ENCODE results near the gene APLNR.

APLNR gene

DNA sequence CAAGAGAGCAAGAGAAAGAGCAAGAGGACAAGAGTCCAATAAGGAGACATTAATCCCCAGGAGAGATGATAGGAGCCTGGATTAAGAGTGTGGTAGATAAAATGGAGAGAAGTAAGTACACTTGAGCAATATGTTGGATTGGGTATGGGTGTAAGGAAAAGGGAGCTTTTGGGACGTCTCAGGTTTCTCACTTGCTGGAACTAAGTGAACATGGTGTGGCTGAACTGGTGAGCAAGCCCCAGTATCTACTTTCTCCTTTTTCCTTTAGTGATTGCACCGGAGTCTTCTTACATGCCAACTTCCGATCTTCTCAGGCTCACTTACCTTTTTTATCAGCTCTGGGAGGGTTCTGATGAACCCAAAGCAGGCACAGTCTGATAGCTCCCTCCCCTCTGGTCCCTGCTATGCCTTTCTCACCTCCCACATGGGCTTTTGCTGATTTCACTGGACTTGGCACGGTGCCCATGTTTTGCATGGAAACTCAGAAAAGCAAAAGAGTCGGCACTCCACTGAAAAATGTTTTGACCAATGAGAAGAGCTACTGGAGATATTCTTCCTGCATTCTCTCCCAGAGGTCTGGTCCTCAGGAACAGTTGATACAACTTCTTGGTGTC is 14.5 kb upstream of the APLNR start:
- no peak for DNase-seq (ENCODE audit: low read depth in 2 of 2)

DNA sequence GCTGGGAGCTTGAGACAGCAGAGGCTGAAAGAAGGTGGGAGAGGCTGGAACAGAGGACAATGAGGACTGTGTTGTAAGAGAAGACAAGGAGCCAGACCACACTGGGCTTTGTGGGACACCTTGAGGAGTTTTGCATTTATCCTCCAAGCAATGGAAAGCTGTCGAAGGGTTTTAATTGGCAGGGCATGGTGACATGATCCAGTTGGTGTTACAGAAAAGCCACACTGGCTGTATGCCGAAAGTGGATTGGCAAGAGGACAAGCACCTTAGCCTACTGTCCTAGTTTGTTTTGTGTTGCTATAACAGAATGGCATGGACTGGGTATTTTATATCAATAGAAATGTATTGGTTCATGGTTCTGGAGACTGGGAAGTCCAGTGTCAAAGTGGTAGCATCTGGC is 14.0 kb upstream of the APLNR start:
- no peak for DNase-seq (ENCODE audit: low read depth in 2 of 2)

DNA sequence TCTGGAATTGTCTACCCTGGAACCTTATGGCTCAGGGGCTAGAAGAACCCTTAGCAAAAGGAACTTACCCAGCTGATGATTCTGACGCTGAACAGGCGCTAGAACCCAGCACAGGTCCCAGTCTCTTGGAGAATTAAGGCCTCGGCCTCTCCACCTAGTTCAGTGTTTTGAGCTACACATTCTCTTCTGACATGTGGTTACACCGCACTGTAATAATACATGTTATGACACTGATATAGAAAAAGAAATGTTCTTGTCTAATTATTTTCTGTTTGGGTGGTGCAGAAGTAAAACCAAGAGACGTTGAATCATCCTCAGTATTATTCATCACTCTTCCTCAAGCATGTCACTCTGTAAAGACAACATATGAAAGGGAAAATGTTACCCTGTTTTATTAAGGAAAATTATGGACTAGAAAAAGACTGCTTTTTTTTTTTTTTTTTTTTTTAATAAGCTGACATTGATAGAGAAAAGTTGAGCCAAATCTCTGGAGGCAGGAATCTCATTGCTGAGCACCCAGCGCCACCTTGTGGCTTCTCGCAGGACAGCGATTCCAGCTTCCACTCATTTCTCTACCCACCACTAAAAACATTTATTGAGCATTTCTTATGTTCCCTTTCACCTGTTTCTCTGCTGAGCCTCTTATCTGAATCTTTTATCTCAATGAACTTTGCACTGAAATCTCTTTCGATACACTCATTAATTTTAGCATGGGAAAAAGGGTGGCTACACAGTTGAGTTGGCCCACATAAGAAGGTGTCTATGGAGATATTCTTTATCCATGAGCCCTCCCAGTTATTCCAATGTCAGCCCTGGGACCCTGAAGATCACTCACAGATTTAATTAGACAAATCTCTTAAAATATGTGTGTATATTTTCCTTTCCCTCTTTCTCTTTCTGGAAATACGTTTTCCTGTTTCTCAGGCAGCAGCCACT is 12.6 kb upstream of the APLNR start:
- DNase-seq (ENCODE audit: low read depth in 2 of 2): peak; percentile 18 to 47

DNA sequence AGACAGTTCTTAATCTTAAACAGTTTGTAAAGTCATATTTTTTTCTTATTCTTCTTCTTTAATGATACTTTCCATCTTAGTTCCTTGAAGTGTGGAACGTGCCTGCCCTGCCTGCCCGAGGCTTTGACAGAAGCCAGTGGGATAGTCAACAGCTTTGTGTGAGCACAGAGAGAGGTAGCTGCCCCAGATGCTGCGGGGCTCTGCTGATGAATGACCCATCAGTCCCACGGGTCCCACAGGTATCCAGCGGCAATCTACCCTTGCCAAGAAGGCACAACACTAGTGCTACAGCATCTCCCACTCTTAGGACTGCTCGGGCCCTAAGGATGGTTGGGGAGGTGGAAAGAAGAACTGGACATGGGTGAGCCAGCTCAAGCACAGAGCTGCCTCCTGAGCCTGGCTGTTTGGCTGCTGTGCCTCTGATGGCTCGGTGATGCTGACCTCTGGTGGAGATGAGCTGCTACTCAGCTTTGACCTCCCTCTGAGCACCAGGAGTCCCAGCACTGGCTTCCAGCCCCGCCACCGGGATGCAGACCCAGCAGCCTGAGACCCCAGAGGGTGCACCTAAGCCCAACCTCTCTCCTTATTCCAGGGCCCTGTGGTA is 11.8 kb upstream of the APLNR start:
- no peak for DNase-seq (ENCODE audit: low read depth in 2 of 2)

DNA sequence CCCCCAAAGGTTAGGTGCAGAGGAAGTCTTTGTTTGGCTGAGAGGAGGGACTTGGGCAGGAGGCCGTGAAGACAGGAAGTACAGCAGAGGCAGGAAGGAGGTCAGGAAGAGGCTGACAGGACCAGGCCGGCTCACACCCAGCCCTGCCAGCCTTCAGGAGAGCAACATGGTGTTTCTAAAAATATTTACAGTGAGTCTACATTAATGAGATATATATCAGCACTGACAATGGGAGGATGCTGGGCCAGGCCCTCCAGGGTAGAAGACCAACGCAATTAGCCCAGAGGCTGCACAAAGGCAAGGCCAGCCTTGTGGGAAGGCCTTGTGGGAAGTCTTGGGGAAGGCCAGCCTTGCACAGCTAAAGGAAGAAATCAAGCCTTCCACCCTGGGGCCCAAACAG is 7.9 kb upstream of the APLNR start:
- no peak for DNase-seq (ENCODE audit: low read depth in 2 of 2)

DNA sequence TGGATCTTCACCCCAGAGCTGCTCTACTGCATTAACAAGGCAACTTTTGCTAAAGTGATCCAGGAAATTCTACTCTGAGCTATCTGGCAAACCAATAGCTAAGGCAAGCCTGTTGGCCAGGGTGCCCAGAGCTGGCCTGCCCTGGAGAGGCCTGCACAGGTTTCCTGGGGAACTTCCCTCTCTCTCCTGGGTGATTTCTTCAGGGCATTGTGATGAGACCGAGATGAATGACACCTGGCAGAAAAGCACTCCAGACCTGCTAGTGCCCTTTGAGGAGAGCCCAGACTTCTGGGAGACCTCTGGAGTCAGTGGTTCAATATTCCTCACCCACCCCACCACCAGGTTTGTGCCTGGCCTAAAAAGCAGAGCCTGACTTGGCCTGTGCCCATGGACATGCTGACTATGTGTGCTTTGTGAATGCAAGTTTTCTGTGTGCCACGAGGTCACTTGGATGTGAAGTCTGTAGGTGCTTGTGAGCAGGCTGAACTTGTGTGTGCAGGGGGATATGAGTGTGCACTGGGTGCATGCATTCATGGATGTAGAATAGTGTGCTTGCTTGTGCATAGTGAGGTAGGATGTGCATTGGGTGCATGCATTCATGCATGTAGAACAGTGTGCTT is 4.4 kb upstream of the APLNR start:
- DNase-seq (ENCODE audit: low read depth in 2 of 2): no peak

DNA sequence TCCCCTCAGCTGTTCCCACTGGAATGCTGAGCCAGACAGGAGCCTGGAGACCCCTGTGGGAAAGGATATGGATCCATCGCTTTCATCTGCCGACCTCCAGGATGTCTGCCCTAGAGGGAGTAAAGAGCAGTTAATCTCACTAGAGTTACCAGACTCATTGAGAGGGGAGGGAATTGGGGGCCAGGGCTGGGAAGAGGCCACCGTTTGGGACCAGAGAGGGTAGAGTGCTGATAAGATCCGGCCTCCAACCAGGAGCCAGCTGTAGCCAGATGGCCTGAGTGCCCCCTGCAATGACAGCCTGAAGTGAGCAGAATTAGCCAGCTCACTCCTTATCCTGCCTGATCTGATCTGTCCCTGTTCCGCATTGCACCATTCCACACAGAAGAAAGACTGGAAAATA is 3.7 kb upstream of the APLNR start:
- no peak for DNase-seq (ENCODE audit: low read depth in 2 of 2)

DNA sequence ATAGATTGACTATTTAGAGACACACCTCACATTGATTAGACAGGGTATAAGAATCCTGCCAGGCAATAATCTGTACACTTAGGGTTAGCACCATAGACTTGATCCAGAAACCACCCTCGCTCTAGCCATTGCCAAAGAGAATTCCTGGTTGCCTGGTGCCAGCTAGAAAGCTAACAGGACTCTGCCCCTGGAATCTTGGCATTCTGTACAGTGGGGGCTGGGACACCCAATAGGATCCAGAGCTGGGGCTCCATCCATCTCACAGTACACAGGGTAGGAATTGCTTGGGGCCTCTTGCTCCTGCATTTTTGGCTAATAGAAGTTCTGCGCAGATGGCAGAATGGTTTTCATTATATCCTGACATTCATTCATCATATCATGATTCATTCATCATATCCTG is 3.0 kb upstream of the APLNR start:
- DNase-seq (ENCODE audit: low read depth in 2 of 2): no peak

DNA sequence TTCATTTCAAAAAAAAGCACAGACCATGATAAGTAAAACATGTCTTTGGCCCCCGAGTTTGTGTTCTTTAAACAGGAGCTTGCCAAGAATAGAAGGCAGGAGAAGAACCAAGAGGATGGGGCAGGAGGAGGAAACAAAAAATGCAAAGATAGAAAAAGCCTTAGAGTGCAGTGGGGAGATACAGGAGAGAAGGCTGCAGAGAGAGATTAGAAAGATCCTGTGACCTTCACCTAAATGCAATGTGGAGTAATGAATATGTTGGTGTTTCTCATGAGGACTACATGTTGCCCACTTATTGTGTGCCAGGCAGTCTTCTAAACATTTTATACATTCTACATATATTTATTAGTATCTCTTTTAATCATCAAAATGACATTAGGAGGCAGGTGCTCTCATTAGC is 2.3 kb upstream of the APLNR start:
- no peak for DNase-seq (ENCODE audit: low read depth in 2 of 2)

DNA sequence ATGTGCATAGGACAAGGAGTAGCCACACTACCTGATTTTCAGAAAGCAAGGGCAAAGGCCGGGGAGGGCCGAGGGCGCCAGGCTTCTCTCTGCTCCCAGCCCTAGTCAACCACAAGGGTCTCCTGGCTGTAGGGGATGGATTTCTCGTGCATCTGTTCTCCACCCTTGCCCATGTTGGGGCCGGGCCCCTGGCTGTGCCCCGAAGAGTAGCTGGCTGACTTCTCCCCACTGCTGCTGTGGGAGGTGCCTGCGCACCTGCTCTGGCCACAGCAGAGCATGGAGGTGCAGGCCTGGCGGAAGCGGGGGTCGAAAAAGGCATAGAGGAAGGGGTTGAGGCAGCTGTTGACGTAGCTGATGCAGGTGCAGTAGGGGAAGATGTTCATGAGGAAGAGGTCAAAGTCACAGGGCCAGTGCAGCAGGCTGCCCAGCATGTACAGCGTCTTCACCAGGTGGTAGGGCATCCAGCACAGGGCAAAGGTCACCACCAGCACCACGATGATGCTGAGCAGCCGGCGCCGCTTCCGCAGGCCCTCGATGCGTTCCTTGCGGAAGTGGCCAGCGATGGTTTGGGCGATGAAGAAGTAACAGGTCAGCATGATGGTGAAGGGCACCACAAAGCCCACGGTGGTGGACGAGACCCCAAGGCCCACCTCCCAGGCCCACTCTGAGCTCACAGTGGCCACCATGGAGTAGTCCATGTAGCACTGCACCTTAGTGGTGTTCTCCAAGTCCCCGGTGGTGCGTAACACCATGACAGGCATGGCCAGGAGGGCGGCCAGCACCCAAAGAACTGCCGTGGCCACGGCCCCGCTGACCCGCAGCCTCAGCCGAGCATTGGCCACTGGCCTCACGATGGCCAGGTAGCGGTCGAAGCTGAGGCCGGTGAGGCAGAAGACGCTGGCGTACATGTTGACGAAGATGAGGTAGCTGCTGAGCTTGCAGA is 1.0 kb downstream of the APLNR start:
- DNase-seq (ENCODE audit: low read depth in 2 of 2): no peak

DNA sequence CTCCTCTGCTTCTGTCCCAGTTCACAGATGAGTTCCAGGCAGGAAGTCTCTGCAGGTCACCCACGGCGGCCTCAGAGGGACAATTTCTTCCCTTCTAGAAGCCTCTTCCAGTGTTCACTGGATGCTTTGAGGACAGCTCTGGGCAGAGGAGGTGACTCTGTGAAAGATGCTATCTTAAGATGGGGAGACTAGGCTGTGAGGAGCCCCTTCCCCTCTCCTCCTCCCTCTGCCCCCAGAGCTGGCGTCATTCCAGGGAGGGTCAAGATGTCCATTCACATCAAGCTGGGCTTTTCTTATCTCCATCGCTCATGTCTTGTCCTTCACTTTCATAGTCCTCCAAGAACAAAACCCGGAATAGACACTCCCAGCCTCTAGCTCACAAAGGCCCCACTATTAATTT is 3.3 kb downstream of the APLNR start:
- no peak for DNase-seq (ENCODE audit: low read depth in 2 of 2)

DNA sequence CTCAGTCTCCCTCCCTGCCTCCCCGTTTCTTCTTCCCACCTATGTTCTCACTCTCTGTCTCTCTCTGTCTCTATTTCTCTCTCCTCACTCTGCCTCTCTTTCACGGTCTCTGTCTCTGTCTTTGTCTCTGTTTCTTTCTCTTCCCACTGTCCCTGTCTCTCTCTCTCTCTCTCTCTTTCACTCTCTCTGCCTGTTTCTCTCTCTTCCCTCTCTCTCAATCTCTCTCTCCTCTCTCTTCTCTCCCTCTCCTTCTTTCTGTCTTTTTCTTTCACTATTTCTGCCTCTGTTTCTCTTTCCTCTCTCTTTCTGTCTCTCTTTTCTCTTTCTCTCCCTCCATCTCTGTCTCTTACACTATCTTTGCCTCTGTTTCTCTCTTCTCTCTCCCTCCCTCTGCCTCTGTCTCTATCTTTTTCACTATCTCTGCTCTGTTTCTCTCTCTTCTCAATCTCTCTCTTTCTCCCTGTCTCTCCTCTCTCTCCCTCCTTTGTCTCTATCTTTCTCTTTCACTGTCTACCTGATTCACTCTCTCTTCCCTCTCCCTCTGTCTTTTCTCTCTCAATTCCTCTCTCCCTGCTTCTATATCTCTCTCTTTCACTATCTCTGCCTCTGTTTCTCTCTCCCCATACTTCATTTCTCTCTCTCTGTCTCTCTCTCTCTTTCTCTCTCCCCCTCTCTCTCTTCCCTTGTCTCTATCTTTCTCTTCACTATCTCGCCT is 5.4 kb downstream of the APLNR start:
- no peak for DNase-seq (ENCODE audit: low read depth in 2 of 2)

DNA sequence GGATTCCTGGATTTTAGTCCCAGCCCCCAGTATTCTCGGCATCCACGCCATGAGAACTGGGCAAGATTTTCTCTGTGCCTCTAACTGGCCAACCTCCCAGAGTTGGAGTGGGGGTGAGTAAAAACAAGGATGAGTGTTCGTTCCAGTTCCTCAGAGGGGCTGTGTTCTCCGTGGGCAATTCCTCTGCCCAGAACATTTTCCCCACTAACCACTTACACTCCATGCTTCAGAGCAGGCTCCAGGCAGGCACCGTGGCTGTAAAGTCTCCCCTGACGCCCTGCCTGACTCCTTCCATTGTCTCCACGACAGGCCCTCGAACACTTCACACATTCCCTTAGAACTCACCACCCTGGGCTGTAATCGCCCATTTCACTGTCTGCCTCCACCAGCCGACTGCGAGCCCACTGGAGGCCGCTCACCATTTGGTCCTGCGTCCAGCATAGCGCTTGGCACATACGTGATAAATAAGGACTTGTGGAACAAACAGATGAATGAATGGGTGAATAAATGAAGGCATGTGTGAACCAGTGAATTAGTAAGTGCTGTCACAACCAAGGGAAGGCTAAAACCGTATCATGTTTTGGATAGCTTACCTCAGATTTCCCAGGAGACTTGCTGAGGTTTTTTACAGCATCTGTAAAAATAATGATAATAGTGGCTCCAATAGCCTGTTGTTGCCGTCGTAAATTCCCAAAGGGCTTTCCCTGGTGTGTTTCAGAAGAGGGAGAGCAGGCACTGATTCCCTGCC is 6.1 kb downstream of the APLNR start:
- DNase-seq (ENCODE audit: low read depth in 2 of 2): no peak

DNA sequence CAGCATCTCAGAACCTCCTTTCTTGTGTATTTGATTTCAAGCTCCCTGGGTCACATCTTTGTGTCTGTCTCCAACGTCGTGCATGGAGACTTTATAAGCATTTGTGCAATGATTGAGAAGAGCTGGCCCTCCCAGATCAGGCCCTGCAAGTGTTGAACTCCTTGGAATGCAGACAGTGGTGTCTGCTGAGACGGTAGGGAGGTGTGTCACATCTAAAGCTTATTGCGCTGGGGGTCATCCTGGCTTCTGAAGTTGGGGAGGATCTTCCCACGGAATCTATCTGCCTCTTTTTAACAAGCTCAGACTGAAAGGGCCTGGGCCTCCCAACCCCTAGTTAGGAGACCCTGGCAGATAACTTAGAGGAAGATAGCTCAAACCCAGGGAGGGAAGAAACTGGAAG is 6.7 kb downstream of the APLNR start:
- DNase-seq (ENCODE audit: low read depth in 2 of 2): no peak

DNA sequence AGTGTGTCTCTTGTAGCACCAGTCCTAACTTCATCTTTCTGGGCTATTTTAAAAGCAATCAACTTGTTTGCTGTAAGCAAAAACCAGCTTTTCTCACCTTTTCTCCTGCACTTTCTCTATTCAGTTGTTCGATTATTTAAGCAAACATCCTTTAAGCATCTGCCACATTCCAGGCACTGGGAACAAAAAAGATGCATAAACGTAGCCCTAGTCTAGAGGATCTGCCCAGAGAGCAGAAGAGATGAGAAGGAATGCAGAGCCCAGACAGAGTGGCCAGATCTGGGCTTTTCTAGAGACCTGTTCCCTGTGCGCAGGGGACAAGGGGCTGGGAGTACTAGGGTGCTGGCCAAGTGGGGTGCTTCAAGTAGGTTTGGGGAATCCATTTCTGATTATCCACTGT is 8.4 kb downstream of the APLNR start:
- no peak for DNase-seq (ENCODE audit: low read depth in 2 of 2)

DNA sequence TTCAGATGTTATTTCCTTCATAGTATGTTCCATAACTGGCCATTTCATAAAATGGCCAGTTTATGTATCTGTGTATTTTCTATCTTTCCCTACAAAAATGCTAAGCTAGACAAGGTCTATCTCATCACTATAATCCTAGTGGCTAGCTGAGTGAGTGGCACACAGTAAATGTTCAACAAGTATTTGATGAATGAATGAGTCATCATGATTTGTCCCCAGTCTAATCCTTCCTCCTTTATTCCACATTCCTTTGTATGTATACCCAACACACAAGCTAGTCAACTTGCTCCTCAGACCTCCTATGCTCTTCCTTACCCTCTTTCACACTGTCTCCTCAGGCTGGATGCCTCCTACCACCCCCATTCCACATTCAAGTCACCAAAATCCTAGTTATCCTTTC is 12.5 kb downstream of the APLNR start:
- no peak for DNase-seq (ENCODE audit: low read depth in 2 of 2)

DNA sequence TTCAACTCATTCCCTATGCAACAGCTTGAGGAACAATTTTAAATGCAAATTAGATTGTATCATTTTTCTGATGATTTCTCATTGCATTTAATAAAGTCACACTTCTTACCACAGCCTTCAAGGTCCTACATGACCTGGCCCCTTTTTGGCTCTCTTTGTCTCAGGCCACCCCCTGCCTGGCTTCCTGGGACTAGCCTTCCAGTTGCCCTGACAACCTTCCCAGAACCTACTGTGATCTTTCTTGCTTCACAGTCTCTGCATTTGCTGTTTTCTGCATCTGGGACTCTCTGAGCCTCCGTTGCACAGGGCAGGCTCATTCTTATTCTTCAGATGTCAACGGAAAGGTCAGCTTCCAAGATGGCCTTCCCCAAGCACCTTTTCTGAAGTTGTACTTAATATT is 12.9 kb downstream of the APLNR start:
- DNase-seq (ENCODE audit: low read depth in 2 of 2): no peak

DNA sequence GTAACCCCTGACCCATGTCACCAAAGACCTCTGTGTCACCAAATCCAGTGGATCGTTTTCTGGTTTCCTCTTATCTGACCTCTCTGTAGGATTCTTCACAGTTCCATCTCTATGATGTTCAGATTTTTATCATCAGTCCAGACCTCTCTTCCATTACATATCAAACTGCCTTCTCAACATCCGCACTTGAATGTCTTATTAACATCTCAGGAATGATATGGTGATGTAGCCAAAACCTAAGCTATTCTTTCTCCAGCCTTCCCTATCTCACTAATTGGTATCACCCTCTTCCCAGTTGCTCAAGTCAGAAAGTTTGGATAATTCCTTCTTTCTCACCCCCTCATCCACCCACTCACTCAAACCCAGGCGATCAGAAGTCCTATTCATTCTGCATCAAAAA is 13.4 kb downstream of the APLNR start:
- DNase-seq (ENCODE audit: low read depth in 2 of 2): no peak

DNA sequence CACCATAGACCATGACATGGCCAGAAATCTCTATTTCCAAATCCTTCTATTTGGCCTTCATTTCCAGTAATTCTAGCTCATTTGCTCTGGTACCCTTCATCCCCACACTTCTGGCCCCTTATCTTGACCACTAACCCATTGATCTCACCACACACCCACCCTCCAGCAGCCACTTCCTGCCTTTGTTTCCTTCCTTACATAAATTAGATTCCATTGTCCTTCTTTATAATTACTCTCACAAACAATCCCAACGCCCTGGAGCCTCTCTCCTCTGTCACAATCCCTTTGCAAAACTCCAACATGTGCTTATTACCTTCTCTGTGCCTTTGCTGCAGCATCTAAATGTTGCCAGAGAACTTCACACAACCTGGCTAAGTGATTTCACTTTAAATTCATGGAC is 14.8 kb downstream of the APLNR start:
- no peak for DNase-seq (ENCODE audit: low read depth in 2 of 2)

DNA sequence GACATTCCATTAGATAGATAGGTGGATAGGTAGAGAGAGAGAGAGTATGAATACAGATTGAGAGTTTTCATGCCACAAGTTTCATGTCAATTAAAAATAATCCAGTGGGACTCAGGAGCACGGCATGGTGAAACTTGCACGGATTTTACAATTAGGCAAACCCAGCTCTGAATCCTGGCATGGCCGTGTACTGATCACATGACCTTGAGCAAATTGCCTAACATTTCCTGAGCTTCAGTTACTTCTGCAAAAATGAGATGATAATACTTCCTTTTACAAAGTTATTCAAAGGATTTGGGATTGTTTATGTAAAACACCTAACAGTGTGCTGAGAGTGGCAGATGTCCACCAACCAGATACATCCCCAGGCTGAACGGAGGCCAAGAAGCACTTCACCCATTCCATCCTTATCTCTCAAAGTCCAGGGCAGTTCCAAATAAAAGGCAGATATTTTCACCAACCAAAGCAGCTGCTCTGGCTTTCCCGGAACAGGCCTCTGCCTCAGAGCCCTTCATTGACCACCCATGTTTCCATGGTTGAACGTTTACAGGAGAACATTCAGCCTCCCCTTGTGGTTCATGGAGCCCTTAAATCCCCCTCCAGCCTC is 17.9 kb downstream of the APLNR start:
- no peak for DNase-seq (ENCODE audit: low read depth in 2 of 2)
